Thyroid gland (tissue), 4 donors: ENCODE results near the gene PI4K2A. TPM values are rescaled to one million over a fixed set of nuclear protein-coding genes. Genes with fewer than 3 reads are reported as not detected.

Experiments used
- DNase-seq, 2 donors: peaks; one replicate each; pipeline ENCODE4 v3.0.0-alpha.2; 2019
- H3K27ac ChIP-seq, 3 donors: fragments of 200-600 bp; sonication (generic); 1 replicate in 2 of 3; 2 replicates in 1 of 3; pipeline ENCODE4 v1.5.1; 2016 to 2019; ENCODE audit warnings: mild to moderate bottlenecking in 1 of 3, moderate library complexity in 1 of 3
- H3K27me3 ChIP-seq: fragments of 200-600 bp; sonication (generic); one replicate; pipeline ENCODE4 v1.5.1; 2019
- H3K36me3 ChIP-seq, 2 donors: fragments of 200-600 bp; sonication (generic); one replicate each; pipeline ENCODE4 v1.5.1; 2016 to 2019
- H3K4me1 ChIP-seq, 2 donors: fragments of 200-600 bp; sonication (generic); one replicate each; pipeline ENCODE4 v1.5.1; 2017 to 2019
- H3K4me3 ChIP-seq, 3 donors: fragments of 200-600 bp; sonication (generic); replicated peaks in 1 of 3; 1 replicate in 2 of 3; 2 replicates in 1 of 3; pipeline ENCODE4 v1.5.1; 2016; ENCODE audit warnings: mild to moderate bottlenecking in 1 of 3
- H3K9me3 ChIP-seq: fragments of 200-600 bp; sonication (generic); one replicate; pipeline ENCODE4 v1.5.1; 2017
- CTCF ChIP-seq, 6 experiments: fragments of 200-600 bp in 3 of 6; fragments of 450-650 bp in 3 of 6; sonication (generic) in 3 of 6; IDR thresholded peaks; one replicate each; pipeline ENCODE4 v1.5.1; 2016 to 2019; ENCODE audit warnings: antibody characterized with exemption in 6 of 6, mild to moderate bottlenecking in 2 of 6, inconsistent platforms in 1 of 6, moderate library complexity in 1 of 6
- POLR2A ChIP-seq, 2 donors: fragments of 450-650 bp; IDR thresholded peaks; one replicate each; pipeline ENCODE4 v1.6.1; 2017; ENCODE audit warnings: antibody characterized with exemption in 2 of 2, mild to moderate bottlenecking in 2 of 2, moderate library complexity in 1 of 2
- WGBS, 2 donors: methylation state at CpG; one replicate each; pipeline ENCODE4 v1.1.5; 2017; 5-methylcytosine and 5-hydroxymethylcytosine counted together
- intact Hi-C: fragments of 100-400 bp; cut with DNase I; formaldehyde crosslinking; loops from one replicate; pipeline ENCODE4 v1.15.1; 2023
- total RNA-seq, 4 donors: library from RNA; depleted of rRNA; stranded (reverse); fragments of >200 nt; gene quantifications; one replicate each; pipeline ENCODE4 v1.2.3, GENCODE V29; 2016

The PI4K2A gene
- total RNA-seq, 4 donors from 2014 or later = 19.9 to 31.3 (median 24.1) TPM

- intact Hi-C loops = no loop called here
- Histone ChIP-seq H3K36me3 (no peaks in the 10 kb centered on the region), H3K27ac (no peak overlapping the region), H3K27me3 (no peaks in the 10 kb centered on the region), H3K4me3 (no peak overlapping the region), H3K9me3 (no peaks in the 10 kb centered on the region), H3K4me1 (peaks cover 0 to 3% of the 10 kb centered on the region in 2 donors)
- DNase-seq = no peak
- TF ChIP-seq POLR2A (IDR thresholded peaks at IDR 0.05) (no peak), CTCF (IDR thresholded peaks at IDR 0.05) (no peak)
- 67 to 72% methylated on average over 16 to 21 of the region's 21 CpGs for WGBS, 2 donors
Observed at GRCh38 chr10:97601268-97602215, 38.9 kb upstream of the PI4K2A start.

GRCh38 chr10:97607095-97607636 is 33.3 kb upstream of the PI4K2A start:
- 91 to 93% methylated on average over 4 to 5 of the region's 5 CpGs for WGBS, 2 donors
- Histone ChIP-seq H3K27me3 (no peaks in the 10 kb centered on the region), H3K27ac (no peak overlapping the region), H3K9me3 (no peaks in the 10 kb centered on the region), H3K36me3 (no peaks in the 10 kb centered on the region), H3K4me3 (no peak overlapping the region), H3K4me1 (no peaks in the 10 kb centered on the region)
- no peak for DNase-seq
- intact Hi-C loops = no loop called here
- no peak for TF ChIP-seq POLR2A (IDR thresholded peaks at IDR 0.05)
- TF ChIP-seq CTCF (IDR thresholded peaks at IDR 0.05) = no peak

GRCh38 chr10:97608991-97609561 is 31.4 kb upstream of the PI4K2A start:
- TF ChIP-seq CTCF (IDR thresholded peaks at IDR 0.05) = no peak
- no peak for TF ChIP-seq POLR2A (IDR thresholded peaks at IDR 0.05)
- DNase-seq = no peak
- no peak overlapping the region for H3K4me3 ChIP-seq
- H3K27me3 ChIP-seq = no peaks in the 10 kb centered on the region
- no peak overlapping the region for H3K27ac ChIP-seq
- intact Hi-C loops = no loop called here
- 74 to 75% methylated on average over 12 to 13 of the region's 13 CpGs for WGBS, 2 donors
- no peaks in the 10 kb centered on the region for H3K9me3 ChIP-seq
- no peaks in the 10 kb centered on the region for H3K36me3 ChIP-seq
- no peaks in the 10 kb centered on the region for H3K4me1 ChIP-seq

- no peak for DNase-seq
- intact Hi-C loops = no loop called here
- Histone ChIP-seq H3K27ac (no peak overlapping the region), H3K4me1 (no peaks in the 10 kb centered on the region), H3K27me3 (no peaks in the 10 kb centered on the region), H3K9me3 (no peaks in the 10 kb centered on the region), H3K36me3 (no peaks in the 10 kb centered on the region), H3K4me3 (no peak overlapping the region)
- 82 to 91% methylated on average over 11 to 12 of the region's 12 CpGs for WGBS, 2 donors
- no peak for TF ChIP-seq POLR2A (IDR thresholded peaks at IDR 0.05)
- no peak for TF ChIP-seq CTCF (IDR thresholded peaks at IDR 0.05)
Observed at GRCh38 chr10:97611473-97611872, 29.0 kb upstream of the PI4K2A start.

- Histone ChIP-seq H3K27ac (no peak overlapping the region), H3K27me3 (no peaks in the 10 kb centered on the region), H3K9me3 (no peaks in the 10 kb centered on the region), H3K4me3 (no peak overlapping the region), H3K4me1 (no peaks in the 10 kb centered on the region), H3K36me3 (no peaks in the 10 kb centered on the region)
- DNase-seq = peak in 1 of 2 donors; percentile 20
- TF ChIP-seq CTCF (IDR thresholded peaks at IDR 0.05) = peak in 4 of 6 experiments; percentile 31 to 47 (median 39)
- no peak for TF ChIP-seq POLR2A (IDR thresholded peaks at IDR 0.05)
- intact Hi-C loops = no loop called here
- 51 to 56% methylated on average over 2 of the region's 2 CpGs for WGBS, 2 donors
Observed at GRCh38 chr10:97612386-97612785, 28.1 kb upstream of the PI4K2A start.
